ENCODE data around the gene TAF5.
"Not testable (repeated sequence)": the region's sequence is repeated elsewhere in the genome, so short reads cannot be mapped to it uniquely, and the experiment has no call there.

TAF5 gene

GRCh38 chr10:103413564-103413963, 45.8 kb downstream of the TAF5 start:
- no peak for DNase-seq (ENCODE audit: low read depth in 2 of 2)

GRCh38 chr10:103415581-103415980, 47.8 kb downstream of the TAF5 start:
- no peak for DNase-seq (ENCODE audit: low read depth in 2 of 2)

- peak; percentile 6 to 10 for DNase-seq (ENCODE audit: low read depth in 2 of 2)
Measured at GRCh38 chr10:103416436-103417147, 48.8 kb downstream of the TAF5 start.

GRCh38 chr10:103417148-103417469, 49.3 kb downstream of the TAF5 start:
- not testable (repeated sequence) for DNase-seq (ENCODE audit: low read depth in 2 of 2)

GRCh38 chr10:103417601-103418000, 49.8 kb downstream of the TAF5 start:
- no peak for DNase-seq (ENCODE audit: low read depth in 2 of 2)

GRCh38 chr10:103419101-103419500, 51.3 kb downstream of the TAF5 start:
- DNase-seq (ENCODE audit: low read depth in 2 of 2): no peak

- no peak for DNase-seq (ENCODE audit: low read depth in 2 of 2)
Measured at GRCh38 chr10:103423748-103424147, 56.0 kb downstream of the TAF5 start.

GRCh38 chr10:103427866-103428265, 60.1 kb downstream of the TAF5 start:
- no peak for DNase-seq (ENCODE audit: low read depth in 2 of 2)

GRCh38 chr10:103428989-103429643, 61.3 kb downstream of the TAF5 start:
- no peak for DNase-seq (ENCODE audit: low read depth in 2 of 2)

GRCh38 chr10:103429647-103430046, 61.9 kb downstream of the TAF5 start:
- no peak for DNase-seq (ENCODE audit: low read depth in 2 of 2)

- no peak for DNase-seq (ENCODE audit: low read depth in 2 of 2)
Measured at GRCh38 chr10:103431902-103432301, 64.1 kb downstream of the TAF5 start.

- DNase-seq (ENCODE audit: low read depth in 2 of 2): no peak
Measured at GRCh38 chr10:103433858-103434257, 66.1 kb downstream of the TAF5 start.

All from stimulated activated CD8-positive, alpha-beta memory T cell treated with anti-CD3 and anti-CD28 coated beads, Interleukin-15, amount 100 ng/mL, for 48 hours (primary cell).